Vagina (tissue), 2 donors: ENCODE measurements around the gene GALNT9. TPM values are rescaled to one million over a fixed set of nuclear protein-coding genes. Genes with fewer than 3 reads are reported as not detected.

Source experiments
- DNase-seq, 2 donors: peaks; one replicate each; pipeline ENCODE4 v3.0.0-alpha.2; 2017; ENCODE audit errors: extremely low spot score in 2 of 2
- H3K27ac ChIP-seq: fragments of 200-600 bp; sonication (generic); one replicate; pipeline ENCODE4 v1.5.1; 2019
- H3K27me3 ChIP-seq: fragments of 200-600 bp; sonication (generic); one replicate; pipeline ENCODE4 v1.5.1; 2019
- H3K36me3 ChIP-seq, 2 donors: fragments of 200-600 bp; sonication (generic); one replicate each; pipeline ENCODE4 v1.5.1; 2017 to 2019
- H3K4me1 ChIP-seq: fragments of 200-600 bp; sonication (generic); one replicate; pipeline ENCODE4 v1.5.1; 2019
- H3K4me3 ChIP-seq, 2 donors: fragments of 200-600 bp; sonication (generic); 1 replicate in 1 of 2; 2 replicates in 1 of 2; pipeline ENCODE4 v1.5.1; 2016 to 2019
- H3K9me3 ChIP-seq: fragments of 200-600 bp; sonication (generic); one replicate; pipeline ENCODE4 v1.5.1; 2019
- POLR2A ChIP-seq, 2 donors: fragments of 450-650 bp; IDR thresholded peaks; one replicate each; pipeline ENCODE4 v1.6.1; 2017; ENCODE audit warnings: antibody characterized with exemption in 2 of 2, mild to moderate bottlenecking in 2 of 2, moderate library complexity in 2 of 2
- POLR2AphosphoS5 ChIP-seq, 2 donors: sonication (generic); formaldehyde crosslinking; IDR thresholded peaks; one replicate each; pipeline ENCODE4 v1.9.0; 2017; ENCODE audit warnings: antibody characterized with exemption in 2 of 2, mild to moderate bottlenecking in 2 of 2, low read depth in 1 of 2; ENCODE audit not compliant: insufficient read depth in 1 of 2
- intact Hi-C: fragments of 100-400 bp; cut with DNase I; formaldehyde crosslinking; loops from one replicate; pipeline ENCODE4 v1.15.1; 2023
- total RNA-seq: library from RNA; depleted of rRNA; stranded (reverse); fragments of >200 nt; gene quantifications from one replicate; pipeline ENCODE4 v1.2.3, GENCODE V29; 2016
- TF ChIP-seq, protein P1 (sequence below), 3 experiments: fragments of 450-650 bp in 2 of 3; fragments of 200-600 bp in 1 of 3; sonication (generic) in 1 of 3; IDR thresholded peaks; one replicate each; pipeline ENCODE4 v1.5.1; 2017 to 2019; ENCODE audit warnings: antibody characterized with exemption in 3 of 3, mild to moderate bottlenecking in 2 of 3, moderate library complexity in 2 of 3

Gene GALNT9
- total RNA-seq, 1 donor from 2014 or later = 1.5 TPM

DNA sequence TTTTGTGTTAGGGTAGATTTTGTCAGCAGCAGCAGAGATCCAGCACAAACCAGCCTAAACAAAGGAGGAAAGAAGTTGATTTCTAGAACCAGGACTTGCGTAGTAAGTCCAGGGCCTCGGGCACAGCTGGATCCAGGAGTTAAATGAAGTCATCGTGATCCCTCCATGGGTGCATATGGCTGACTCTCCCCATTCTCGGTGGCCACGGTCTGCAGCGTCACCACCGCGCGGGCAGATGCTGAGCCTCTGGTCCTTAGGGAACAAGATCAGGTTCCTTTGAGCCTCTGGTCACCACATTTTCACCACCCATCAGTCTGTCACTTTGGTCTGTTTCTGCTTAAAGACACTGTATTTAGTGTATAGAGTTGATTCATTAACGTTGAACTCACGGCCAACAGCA is 14.8 kb upstream of the GALNT9 start:
- H3K27me3 ChIP-seq = no peaks in the 10 kb centered on the region
- intact Hi-C loops = no loop called here

DNA sequence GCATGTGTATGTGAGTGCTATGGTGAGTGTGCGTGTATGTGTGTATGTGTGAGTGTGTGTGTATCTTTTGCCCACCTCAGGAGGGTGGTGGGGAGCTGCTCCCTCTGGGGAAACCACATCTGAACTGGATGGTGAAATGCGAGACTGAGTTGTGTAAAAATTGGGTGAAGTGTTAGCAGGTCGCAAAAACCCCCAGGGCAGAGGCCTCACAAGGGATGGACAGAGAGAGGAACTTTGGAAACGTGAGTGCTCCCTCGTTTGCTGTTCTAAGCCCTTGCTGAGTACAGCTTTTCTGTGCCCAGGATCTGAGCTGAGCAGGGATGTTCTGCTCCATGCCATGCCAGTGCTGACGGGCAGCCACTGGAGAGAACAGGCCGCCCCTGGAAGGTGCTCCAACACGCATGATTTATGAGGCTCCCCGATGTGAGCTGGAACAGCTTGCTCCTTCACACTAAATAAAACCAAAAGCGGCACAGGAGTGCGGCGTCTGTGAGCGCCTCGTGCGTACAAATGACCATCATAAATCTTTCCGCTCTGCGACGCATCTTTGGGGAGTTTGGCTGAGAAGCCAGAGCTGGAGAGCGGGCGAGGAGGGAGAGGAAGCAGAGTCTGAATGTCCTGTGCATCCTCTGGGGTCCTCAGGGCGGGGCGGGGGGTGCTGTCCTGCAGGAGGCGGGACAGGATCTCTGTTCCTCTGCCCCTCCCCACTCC is 14.1 kb upstream of the GALNT9 start:
- intact Hi-C loops = no loop called here

More for the DNA sequence above, 14.8 kb upstream of the GALNT9 start:
- no peak for DNase-seq
- TF ChIP-seq POLR2AphosphoS5 (IDR thresholded peaks at IDR 0.05; ENCODE audit: insufficient read depth in 1 of 2, low read depth in 1 of 2) = no peak
- TF ChIP-seq, protein P1, sequence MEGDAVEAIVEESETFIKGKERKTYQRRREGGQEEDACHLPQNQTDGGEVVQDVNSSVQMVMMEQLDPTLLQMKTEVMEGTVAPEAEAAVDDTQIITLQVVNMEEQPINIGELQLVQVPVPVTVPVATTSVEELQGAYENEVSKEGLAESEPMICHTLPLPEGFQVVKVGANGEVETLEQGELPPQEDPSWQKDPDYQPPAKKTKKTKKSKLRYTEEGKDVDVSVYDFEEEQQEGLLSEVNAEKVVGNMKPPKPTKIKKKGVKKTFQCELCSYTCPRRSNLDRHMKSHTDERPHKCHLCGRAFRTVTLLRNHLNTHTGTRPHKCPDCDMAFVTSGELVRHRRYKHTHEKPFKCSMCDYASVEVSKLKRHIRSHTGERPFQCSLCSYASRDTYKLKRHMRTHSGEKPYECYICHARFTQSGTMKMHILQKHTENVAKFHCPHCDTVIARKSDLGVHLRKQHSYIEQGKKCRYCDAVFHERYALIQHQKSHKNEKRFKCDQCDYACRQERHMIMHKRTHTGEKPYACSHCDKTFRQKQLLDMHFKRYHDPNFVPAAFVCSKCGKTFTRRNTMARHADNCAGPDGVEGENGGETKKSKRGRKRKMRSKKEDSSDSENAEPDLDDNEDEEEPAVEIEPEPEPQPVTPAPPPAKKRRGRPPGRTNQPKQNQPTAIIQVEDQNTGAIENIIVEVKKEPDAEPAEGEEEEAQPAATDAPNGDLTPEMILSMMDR (IDR thresholded peaks at IDR 0.05) = no peak
- TF ChIP-seq POLR2A (IDR thresholded peaks at IDR 0.05) = no peak
- no peaks in the 10 kb centered on the region for H3K9me3 ChIP-seq
- H3K36me3 ChIP-seq = no peaks in the 10 kb centered on the region
- H3K4me3 ChIP-seq = no peak overlapping the region
- H3K27ac ChIP-seq = no peak overlapping the region
- H3K4me1 ChIP-seq = no peaks in the 10 kb centered on the region

DNA sequence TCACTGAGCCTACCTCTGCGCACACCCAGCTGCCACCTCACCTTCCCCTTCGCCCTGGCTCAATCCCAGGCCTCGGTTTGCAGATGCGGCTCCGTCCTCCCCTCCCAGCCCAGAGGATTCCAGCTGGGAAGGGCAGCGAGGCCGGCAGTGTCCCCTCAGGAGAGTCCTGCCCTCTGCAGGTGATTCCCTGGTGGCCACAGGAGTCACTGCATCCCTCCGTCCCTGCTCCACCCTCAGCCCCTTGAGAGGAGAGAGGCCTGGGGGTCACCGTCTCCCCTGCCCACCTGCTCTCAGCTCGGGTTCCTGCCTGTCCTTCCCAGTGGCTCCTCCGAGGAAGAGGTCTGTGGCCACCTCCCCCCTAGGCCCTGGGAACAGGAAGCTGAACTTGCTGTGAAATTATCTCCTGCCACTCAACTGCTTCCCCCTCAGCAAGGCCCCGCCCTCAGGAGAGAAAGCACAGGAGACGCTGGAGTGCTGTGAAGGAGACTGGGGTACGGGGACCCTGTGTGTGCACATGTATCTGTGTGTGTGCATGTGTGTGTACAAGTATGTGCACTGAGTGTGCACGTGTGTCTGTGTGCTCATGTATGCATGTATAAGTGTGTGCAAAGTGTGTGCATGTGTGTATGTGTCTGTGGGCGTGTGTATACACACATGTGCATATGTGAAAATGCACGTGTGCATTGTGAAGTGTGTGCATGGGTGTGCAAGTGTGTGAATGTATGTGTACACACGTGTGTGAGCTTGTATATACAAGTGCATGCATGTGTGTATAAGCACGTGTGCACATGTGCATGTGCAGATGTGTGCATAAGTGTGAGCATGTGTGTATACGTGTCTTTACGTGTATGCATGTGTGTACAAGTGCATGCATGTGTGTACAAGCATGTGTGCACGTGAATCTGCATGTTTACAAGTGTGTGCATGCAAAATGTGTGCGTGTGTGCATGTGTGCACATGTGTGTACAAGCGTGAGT is 13.2 kb upstream of the GALNT9 start:
- no peaks in the 10 kb centered on the region for H3K4me1 ChIP-seq
- TF ChIP-seq POLR2AphosphoS5 (IDR thresholded peaks at IDR 0.05; ENCODE audit: insufficient read depth in 1 of 2, low read depth in 1 of 2) = no peak
- TF ChIP-seq, protein P1 (IDR thresholded peaks at IDR 0.05) = no peak
- no peak for TF ChIP-seq POLR2A (IDR thresholded peaks at IDR 0.05)
- H3K4me3 ChIP-seq = no peak overlapping the region
- intact Hi-C loops = no loop called here
- no peak for DNase-seq
- no peaks in the 10 kb centered on the region for H3K36me3 ChIP-seq
- no peaks in the 10 kb centered on the region for H3K9me3 ChIP-seq
- H3K27me3 ChIP-seq = no peaks in the 10 kb centered on the region
- no peak overlapping the region for H3K27ac ChIP-seq

More for the DNA sequence above, 14.1 kb upstream of the GALNT9 start:
- H3K36me3 ChIP-seq = no peaks in the 10 kb centered on the region
- H3K27me3 ChIP-seq = no peaks in the 10 kb centered on the region
- peak; percentile 31 to 66 for TF ChIP-seq POLR2AphosphoS5 (IDR thresholded peaks at IDR 0.05; ENCODE audit: insufficient read depth in 1 of 2, low read depth in 1 of 2)
- TF ChIP-seq, protein P1 (IDR thresholded peaks at IDR 0.05) = no peak
- no peaks in the 10 kb centered on the region for H3K9me3 ChIP-seq
- H3K27ac ChIP-seq = no peak overlapping the region
- no peak for DNase-seq
- H3K4me3 ChIP-seq = no peak overlapping the region
- no peaks in the 10 kb centered on the region for H3K4me1 ChIP-seq

DNA sequence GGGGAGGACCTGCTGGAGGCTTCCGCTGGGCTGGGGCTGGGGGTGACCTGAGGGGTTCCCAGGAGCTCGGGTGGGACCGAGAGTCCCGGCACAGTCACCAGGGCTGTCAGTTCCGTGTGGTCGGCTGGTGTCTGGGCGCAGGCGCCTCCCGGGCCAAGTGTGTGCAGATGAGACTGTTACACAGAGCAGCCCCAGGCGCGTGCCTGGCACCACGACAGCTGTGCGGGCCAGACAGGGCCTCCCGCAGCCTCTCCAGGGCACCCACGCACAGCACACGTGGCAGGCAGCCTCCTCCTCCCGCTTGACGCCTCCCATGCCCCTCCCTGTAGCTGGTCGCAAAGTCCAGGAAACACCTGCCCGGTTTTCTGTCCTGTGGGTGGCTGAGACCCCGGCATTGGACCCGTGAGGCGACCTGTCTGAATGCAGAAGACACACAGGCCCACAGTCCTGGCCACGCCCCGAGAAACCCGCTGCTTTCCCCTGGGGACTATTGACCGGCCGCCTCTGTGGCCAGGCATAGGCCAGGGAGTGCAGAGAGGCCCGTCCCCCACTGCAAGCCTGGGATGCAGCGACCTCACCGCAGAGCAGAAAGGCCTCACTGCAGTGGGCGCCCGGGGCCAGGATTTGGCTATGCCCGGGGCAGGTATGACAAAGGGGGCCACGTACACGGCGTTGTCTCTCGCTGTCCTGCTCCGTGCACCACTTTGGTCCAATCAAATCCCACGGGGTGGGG is 12.1 kb upstream of the GALNT9 start:
- intact Hi-C loops = no loop called here
- no peak for TF ChIP-seq POLR2A (IDR thresholded peaks at IDR 0.05)
- no peaks in the 10 kb centered on the region for H3K36me3 ChIP-seq
- no peaks in the 10 kb centered on the region for H3K9me3 ChIP-seq
- H3K4me3 ChIP-seq = no peak overlapping the region
- DNase-seq = no peak
- H3K27me3 ChIP-seq = no peaks in the 10 kb centered on the region
- no peaks in the 10 kb centered on the region for H3K4me1 ChIP-seq
- no peak overlapping the region for H3K27ac ChIP-seq

DNA sequence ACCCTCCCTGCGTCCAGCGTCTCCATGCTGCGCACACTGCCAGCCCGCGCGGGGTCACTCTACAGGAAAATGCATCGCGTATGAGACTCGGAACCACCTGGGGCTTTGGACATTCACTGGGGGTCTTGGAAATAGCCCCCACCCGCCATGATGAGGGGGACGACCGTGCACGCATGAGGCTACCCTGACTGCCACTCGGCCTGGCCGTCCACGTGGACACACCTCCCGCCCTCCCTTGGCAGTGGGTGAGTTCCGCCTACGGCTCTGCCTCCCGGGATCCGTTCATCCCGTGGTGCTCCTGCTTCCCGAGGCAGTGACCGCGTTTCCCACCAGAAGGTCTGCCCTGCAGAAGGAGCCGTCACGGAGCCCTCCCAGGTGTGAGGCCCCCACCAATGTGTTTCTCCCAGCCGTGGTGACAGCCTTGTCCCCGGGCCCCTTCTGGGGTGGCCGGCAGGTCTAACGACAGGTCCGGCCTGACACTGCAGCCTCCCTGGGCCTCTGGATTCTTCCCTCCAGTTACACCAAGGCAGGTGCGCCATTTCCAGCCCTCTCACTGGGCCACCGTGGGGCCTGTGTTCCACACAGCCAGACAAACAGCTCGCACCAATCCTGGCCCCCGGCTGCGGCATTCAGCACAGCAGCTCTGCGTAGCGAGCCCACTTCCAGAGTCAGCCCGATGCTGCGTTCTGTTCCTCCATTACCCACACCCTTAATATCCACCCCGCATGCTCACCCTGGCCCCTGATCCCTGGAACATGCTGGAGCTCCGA is 11.1 kb upstream of the GALNT9 start:
- Histone ChIP-seq H3K4me1 (no peaks in the 10 kb centered on the region), H3K4me3 (no peak overlapping the region), H3K9me3 (no peaks in the 10 kb centered on the region), H3K27me3 (no peaks in the 10 kb centered on the region), H3K36me3 (no peaks in the 10 kb centered on the region), H3K27ac (no peak overlapping the region)
- TF ChIP-seq POLR2A (IDR thresholded peaks at IDR 0.05) = no peak
- TF ChIP-seq, protein P1 (IDR thresholded peaks at IDR 0.05) = no peak
- no peak for TF ChIP-seq POLR2AphosphoS5 (IDR thresholded peaks at IDR 0.05; ENCODE audit: insufficient read depth in 1 of 2, low read depth in 1 of 2)
- intact Hi-C loops = no loop called here
- DNase-seq = no peak
